GM19193 (cell line): ENCODE data around the gene NHLRC4.

Experiments
- POLR2A ChIP-seq: IDR thresholded peaks from 4 replicates; pipeline ENCODE4 v1.6.1; 2011; ENCODE audit not compliant: insufficient read depth, insufficient read length; ENCODE audit errors: extremely low read depth

The NHLRC4 gene

DNA sequence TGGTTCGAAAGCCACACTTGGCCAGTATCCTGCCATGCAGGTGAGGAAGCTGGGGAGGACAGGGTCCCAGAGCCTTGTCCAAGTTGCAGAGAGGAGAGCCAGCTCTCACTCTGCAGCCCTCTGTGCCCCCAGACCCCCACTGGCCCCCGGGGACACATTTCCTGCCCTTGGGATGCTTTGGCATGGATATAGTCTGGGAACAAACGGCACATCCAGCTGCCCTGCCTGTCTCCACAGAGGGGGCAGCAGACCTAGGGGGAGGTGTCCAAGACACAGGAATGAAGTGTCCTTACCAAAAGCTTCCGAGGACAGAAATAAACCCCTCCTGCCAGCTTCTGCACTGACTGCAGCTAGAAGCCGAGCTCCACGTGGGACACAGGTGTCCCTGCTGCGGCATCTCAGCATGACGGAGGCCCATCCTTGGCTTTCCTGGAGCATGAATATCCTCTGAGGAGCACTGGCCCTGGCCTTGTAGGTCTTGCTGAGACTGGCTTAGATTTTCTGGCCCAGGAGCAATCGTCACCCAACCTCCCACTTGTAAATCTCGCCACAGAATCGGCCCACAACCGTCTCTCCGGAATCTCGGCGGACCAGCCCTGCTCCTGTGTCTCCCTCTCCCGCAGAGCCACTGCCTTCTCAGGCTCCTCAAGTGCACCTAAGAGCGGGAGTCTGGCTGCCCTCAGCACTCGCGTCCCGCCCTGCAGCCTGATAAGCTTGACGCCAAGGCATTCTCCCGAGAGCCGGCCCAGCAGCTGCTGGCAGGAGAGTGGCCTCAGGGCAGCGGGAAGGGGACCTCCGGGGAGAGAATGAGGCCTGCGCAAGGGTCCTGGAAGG is 40.4 kb upstream of the NHLRC4 start:
- no peak for TF ChIP-seq POLR2A

- TF ChIP-seq POLR2A, result peak; percentile 62
Measured at GRCh38 chr16:527015-527903, 39.5 kb upstream of the NHLRC4 start, which contains the start of gene CAPN15. CAPN15 (plus strand) TSS chr16:527712; CDS start chr16:546839, 19,127 bp downstream.

DNA sequence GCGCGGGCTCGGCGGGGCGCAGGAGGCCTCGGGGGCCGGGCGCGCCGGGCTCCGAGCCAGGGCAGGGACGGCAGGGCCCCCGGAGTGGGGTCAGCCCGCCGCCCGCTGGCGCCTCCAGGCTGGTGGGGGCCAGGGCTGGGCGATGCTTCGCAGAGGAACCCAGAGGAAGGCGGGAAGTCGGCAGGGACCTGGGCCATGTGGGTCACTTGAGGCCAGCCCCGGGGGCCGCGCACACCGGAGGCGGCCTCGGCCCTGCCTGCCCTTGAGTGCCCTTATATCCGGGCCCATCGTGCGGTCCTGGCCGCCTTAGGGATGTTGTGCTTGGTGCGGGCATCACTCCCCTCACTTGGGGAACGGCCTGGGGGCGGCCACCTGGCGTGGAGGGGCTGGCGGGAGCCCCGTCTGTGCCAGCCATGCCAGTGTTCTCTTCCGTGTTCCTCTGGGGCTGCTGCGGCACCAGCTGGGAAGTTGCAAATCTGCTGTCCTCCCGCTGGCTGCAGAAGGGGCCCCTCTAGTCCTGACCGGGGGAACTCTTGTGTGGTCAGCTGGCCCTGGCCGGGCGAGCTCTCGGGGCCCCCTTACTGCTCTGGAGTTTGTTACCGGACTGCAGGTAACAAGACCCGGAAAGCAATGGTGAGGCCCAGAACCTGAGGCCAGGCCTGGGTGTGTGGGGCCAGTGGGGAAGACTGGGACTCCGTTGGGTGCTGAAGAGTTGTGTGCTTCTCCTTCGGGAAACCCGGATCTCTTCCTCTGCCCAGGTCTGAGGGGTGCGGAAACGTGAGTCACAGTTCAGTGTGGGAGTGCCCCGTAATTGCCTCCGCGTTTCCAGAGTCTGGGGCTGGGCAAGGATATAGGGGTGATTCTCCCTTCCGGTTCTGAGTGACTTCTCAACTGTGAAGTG is 38.4 kb upstream of the NHLRC4 start:
- TF ChIP-seq POLR2A, result peak; percentile 19

GRCh38 chr16:529012-529575 is 37.7 kb upstream of the NHLRC4 start:
- TF ChIP-seq POLR2A, result no peak

GRCh38 chr16:530111-530817 is 36.5 kb upstream of the NHLRC4 start:
- no peak for TF ChIP-seq POLR2A

DNA sequence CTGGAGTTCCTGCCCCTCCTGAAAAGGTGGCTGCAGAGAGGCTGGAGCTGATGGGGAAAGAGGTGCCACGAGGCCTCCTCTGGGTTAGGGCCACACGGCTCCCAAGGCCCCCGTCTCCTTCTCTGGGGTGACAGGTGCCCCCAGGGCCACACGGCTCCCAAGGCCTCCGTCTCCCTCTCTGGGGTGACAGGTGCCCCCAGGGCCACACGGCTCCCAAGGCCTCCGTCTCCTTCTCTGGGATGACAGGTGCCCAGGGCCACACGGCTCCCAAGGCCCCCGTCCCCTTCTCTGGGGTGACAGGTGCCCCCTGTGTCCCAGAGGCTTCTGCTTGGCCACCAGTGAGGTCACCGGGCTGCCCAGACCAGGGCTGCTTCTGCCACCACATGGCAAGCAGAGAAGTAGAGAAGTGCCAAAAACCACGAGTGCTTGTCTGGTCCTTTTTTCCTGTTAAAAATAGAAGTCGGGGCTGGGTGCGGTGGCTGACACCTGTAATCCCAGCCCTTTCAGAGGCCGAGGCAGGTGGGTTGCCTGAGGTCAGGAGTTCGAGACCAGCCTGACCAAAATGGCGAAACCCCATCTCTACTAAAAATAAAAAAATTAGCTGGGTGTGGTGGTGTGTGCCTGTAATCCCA is 35.2 kb upstream of the NHLRC4 start:
- TF ChIP-seq POLR2A, result no peak

GRCh38 chr16:533391-534123 is 33.2 kb upstream of the NHLRC4 start:
- no peak for TF ChIP-seq POLR2A

GRCh38 chr16:534135-534534 is 32.7 kb upstream of the NHLRC4 start:
- no peak for TF ChIP-seq POLR2A

DNA sequence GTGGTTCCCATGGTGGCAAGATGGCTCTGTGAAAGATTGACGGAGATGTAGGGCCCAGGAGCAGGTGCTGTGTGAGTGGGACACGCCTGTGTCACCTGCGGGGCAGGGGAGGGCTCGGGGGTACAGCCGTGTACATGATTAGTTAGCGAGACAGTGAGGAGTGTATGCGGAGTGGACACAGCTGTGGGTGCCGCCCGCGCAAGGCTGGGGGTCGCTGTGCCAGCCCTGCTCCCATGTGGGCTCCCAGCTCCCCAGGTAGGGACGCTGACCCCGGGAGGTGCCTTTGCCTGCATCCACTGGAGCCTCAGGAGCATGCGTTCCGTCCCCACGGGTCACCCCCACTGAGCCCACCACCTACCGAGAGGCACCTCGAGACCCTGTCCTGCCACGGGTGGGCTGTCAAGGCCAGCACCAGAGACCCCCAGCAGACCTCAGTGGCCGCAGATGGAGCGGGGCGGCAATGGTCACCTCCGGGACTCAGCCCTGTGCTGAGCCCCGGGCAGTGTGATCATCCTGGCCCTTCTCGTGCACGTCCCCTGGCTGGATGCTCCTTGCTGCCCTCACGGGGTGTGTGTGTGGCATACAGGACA is 31.9 kb upstream of the NHLRC4 start:
- TF ChIP-seq POLR2A, result no peak

DNA sequence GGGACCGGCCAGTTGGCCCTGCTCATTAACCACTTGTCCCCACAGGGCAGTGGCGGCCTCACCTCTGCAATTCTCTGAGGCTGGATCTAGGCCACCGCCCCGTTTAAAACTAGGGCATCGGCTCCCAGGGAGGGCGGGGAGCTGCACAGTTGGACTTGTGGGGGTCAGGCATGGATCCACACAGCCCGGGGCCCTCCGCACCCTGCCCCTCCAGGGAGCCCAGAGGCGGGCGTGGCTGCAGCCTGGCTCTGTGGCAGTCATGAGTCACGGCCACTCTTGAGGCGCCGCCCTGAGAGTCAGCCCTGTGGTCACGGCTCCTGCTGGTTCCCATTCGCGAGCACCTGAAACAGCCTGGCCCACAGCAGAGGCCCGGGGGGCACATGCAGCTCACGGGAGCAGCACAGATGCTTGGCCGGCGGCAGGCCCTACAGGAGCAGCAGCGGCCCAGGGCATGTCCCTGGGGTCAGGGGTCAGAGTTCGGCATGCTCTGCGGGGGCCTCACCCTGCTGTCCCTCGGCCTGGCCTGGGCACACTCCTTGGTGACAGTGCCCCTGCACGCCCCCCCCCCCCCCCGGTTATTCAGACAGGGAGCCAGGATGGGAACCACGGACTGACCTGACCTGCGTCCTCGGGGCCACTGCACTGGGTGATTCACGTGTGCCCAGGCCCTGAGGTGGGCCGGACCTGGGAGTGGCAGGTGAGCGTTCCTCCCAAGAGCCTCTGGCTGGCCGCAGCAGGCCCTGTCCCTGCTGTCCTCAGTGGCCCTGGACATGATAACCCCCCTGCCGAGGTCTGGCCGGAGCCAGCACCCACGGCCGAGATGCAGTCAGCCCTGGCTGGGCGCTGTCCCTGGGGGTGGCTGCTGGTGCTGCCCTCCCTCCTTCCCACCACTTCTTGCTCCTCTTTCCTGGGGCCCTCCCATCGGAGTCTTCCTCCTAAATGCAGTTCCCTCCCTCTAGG is 31.1 kb upstream of the NHLRC4 start:
- no peak for TF ChIP-seq POLR2A

- no peak for TF ChIP-seq POLR2A
Measured at GRCh38 chr16:536746-537145, 30.1 kb upstream of the NHLRC4 start.
